Stimulated activated CD4-positive, alpha-beta T cell treated with anti-CD3 and anti-CD28 coated beads, Interleukin-12 subunit alpha, Interleukin-12 subunit beta, amount 100 ng/mL, for 4 hours (primary cell): ENCODE measurements around the gene DCAKD.
A peak's percentile ranks its signal among the peaks of the same experiment; 100 is the strongest.

ENCODE experiments used
- DNase-seq: peaks from one replicate; pipeline ENCODE4 v3.0.0-alpha.2; 2020

DCAKD gene

DNA sequence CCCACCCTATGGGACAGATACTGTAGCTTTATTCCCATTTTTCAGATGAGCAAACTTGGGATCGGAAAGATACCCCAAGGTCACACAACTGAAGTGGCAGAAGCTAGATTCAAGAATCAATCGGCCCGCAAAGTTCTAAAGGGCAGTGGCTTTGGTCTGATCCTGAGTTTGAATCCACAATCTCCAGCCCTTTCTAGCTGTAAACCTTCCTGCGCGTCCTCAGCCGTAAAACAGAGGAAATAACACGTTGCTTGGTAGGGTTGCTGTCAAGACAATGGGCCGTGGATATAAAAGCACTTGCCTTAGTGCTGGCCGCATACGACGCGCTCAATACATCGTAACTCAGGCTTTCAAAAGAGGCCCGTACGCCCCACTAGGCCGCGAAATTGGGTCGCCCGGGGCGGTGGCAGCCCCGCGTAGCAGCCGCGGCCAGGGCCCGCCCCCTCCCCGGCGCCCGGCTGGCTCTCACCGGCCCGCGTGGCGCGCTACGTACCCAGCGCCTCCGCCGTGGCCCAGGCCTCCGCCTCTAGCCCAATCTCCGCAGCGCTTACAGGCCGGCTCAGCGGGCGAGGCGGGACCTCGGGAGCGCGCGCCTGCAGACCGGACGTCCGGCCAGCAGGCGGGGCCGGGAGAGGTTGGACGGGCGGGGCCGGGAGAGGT lies at the start of gene DCAKD:
DCAKD (minus strand) TSS at position 573 of the 660 bp plus-strand sequence. CDS start 16,747 bp downstream, outside the sequence.
- peak; percentile 86 for DNase-seq

- peak; percentile 71 for DNase-seq
Measured at GRCh38 chr17:45098869-45099616, 47.6 kb upstream of the DCAKD start.

- DNase-seq: no peak
Measured at GRCh38 chr17:45098081-45098868, 46.8 kb upstream of the DCAKD start.

- no peak for DNase-seq
Measured at GRCh38 chr17:45096926-45097325, 45.5 kb upstream of the DCAKD start.

GRCh38 chr17:45096141-45096540 lies 44.7 kb upstream of the DCAKD start:
- DNase-seq: no peak

DNA sequence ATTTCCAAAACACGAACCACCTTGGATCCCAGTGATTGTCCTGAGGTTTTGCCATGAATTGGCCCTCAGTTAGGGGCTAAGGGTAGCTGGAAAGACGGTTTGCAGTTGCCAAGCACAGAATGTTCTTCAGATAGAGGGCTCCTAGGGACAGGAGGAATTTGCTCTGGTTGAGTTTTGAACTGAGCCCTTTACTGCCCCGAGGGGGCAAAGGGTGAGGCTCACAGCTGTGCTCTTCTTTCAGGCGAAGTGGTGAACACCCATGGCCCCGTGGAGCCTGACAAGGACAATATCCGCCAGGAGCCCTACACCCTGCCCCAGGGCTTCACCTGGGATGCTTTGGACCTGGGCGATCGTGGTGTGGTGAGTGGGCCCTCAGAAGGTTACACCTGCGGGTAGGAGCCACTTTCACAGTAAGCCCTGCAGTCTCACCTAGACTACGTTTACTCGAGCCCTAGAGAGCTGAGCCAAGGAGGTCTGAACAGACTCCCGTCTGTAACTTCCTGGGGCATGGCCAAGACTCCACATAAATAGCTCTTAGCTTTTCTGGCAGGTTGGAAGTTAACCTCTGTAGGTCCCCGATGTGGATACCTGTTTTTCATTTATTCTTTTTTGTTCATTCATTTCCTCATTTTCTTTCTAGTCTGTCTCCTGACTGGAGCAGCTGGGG lies 42.1 kb upstream of the DCAKD start:
- no peak for DNase-seq

GRCh38 chr17:45092911-45093430 lies 41.5 kb upstream of the DCAKD start:
- no peak for DNase-seq

DNA sequence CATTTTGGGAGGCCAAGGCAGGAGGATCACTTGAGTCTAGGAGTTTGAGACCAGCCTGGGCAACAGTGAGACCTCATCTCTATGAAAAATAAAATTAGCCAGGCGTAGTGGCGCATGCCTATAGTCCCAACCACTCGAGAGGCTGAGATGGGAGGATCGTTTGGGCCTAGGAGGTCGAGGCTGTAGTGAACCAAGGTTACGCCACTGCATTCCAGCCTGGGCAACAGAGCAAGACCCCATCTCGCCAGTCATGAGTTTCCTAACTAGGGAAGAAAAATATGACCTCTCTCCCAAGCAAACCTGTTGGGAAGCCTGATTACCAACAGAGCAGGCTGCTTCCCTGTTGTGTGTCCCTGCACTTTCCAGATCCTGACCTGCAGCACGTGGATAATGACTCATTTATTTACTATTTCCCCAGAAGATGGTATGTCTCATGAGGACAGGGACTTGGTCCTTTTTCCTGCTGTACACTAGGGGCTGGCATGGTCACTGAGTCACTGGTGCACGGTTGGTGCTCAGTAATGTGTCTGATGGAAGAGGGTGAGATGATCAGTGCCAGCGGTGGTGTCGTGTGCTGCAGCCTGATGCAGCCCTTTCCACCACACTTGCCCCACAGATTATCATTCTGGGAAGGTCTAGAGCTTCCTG lies 40.5 kb upstream of the DCAKD start:
- DNase-seq: no peak

GRCh38 chr17:45090711-45091110 lies 39.3 kb upstream of the DCAKD start:
- no peak for DNase-seq

- DNase-seq: no peak
Measured at GRCh38 chr17:45088741-45089140, 37.3 kb upstream of the DCAKD start.

DNA sequence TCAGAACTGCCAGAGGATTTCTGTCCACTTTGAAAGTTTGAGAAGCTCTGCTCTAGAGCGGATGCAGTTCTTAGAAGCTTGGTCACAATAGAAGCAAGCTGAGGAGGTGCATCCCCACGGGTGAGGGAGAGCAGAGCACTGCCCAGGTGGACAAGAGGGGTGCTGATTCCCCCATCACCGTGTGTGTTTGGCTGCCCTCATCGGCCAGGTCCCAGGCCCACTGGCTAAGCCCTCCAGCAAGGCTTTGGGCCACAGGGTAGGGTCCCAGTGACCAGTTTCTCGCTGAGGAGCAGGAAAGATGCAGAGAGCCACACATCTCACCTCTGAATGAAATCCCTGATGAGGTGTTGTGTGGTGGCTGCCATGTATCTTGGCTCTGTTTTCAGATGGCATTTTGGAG lies 36.5 kb upstream of the DCAKD start:
- DNase-seq: no peak

GRCh38 chr17:45087504-45087975 lies 36.1 kb upstream of the DCAKD start:
- no peak for DNase-seq

GRCh38 chr17:45086865-45087503 lies 35.6 kb upstream of the DCAKD start:
- DNase-seq: no peak

- no peak for DNase-seq
Measured at GRCh38 chr17:45086391-45086790, 35.0 kb upstream of the DCAKD start.

DNA sequence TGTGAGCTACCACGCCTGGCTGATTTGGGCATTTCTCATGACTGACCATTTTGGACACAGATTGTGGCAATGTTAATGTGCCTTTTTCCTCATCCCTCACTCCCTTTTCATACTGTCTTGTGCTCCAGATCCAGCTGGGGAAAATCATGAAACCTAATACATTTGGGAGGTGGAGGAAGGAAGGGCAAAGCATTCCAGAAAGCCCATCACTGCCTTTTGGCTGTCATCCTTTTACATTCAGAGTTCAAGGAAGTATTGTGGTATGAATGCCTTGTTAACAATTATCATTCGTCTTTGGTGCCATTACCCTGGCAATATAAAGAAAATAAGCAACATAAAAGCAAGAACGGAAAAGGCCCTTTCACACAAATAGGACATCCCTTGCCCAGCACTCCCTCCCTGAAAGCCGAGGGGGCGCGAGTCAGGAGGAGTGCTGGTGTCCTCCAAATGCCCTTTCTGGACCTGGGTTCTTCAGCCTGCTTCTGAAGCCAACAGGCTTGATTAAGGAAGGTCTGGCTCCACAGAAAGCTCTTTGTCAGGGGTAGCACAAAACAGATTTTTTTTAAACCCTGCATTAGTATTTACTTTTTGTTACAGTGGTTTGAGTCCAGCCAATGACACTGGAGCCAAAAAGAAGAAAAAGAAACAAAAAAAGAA lies 29.7 kb upstream of the DCAKD start:
- no peak for DNase-seq

GRCh38 chr17:45077643-45078042 lies 26.2 kb upstream of the DCAKD start:
- DNase-seq: no peak

GRCh38 chr17:45073414-45074070 lies 22.1 kb upstream of the DCAKD start:
- no peak for DNase-seq

- no peak for DNase-seq
Measured at GRCh38 chr17:45070809-45071208, 19.4 kb upstream of the DCAKD start.

DNA sequence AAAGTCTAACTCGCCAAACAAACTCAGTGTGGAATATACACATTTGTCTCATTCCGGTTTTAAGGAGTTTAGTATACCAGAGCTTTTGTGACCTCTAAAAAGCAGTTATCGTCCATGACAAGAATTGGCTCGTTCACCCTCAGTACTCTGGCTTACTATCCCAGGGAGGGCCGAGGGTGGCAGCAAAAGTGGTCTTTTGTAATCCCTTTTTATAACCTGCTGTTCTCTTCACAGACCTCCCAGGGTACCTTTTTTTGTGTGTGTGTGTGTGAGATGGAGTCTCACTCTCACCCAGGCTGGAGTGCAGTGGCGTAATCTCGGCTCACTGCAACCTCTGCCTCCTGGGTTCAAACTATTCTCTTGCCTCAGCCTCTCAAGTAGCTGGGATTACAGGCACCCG lies 18.6 kb upstream of the DCAKD start:
- DNase-seq: no peak

DNA sequence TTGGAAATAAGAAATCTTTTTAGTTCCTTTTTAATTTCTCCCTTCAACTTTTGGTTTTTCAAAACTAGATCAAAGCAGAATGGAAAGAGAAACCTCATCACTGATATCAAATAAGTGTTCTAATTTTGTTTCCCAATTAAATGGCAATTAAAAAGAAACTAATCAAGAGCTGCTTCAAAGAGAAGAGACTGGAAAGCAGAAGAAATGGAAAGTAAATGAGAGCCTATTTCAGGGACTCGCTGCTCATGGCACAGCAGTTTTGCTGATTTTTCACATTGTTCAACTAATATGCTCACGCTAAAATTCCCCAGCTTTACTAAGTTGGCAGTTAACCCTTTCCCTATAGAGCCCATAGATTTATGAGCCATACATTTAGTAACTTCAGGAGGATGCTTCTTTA lies 16.2 kb upstream of the DCAKD start:
- no peak for DNase-seq

DNA sequence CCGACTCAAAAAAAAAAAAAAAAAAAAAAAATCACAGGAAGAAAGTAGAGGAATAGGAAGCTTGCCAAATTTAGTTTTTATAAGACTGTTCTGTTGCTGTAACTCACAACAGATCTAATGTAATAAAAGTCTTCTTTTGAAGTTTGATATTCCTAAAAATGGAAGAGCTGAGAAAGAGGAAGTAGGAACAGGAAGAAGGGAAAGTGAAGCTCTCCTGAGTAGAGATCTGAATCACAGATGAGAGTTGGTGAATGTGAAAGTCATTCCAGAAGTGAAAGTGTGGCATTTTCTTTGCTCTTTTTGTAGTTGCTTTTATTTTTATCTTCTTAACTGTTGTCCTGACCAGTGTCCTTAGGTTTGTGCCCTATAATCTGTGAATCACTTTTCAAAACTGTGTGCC lies 11.8 kb upstream of the DCAKD start:
- DNase-seq: no peak
